Amygdala (tissue), 56 donors: ENCODE data around the gene RFX8.
A peak's percentile ranks its signal among the peaks of the same experiment; 100 is the strongest.
"Not testable (repeated sequence)": the region's sequence is repeated elsewhere in the genome, so short reads cannot be mapped to it uniquely, and the experiment has no call there.

Experiments used
- DNase-seq, 56 donors: peaks; one replicate each; lab custom pipeline; 2025; lab: John Stamatoyannopoulos, UW

Gene RFX8

GRCh38 chr2:101442667-101443061 lies 32.2 kb downstream of the RFX8 start:
- DNase-seq: no peak

DNA sequence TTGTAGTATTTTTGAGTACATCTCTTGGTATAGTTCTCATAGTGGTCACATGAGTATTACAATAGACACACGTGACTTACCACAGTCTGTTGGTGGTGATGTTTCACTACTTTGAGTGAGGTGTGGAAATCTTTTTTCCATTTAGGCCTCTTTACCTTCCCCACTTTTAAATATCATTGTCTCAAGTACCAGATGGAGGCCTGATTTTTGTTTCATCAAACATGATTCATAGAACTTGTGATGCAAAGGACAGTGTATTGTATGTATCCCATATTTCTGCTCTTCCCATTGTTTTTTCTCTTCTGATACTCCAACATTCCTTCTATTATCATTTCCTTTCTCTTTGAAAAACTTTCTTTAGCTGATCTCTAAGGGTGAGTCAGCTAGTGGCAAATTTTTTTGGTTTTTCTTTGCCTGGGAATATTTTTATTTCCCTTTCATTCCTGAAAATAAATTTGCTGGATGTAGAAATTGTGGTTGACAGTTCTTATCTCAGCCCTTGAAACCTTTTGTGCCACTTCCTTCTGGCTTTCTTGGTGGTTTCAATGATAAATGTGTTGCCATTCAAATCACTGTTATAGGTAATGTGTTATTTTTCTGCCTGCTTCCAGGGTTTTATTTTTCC lies 32.8 kb downstream of the RFX8 start:
- DNase-seq: no peak

GRCh38 chr2:101440127-101440738 lies 34.7 kb downstream of the RFX8 start:
- no peak for DNase-seq

- DNase-seq: no peak
Measured at GRCh38 chr2:101439716-101440115, 35.2 kb downstream of the RFX8 start.

GRCh38 chr2:101438555-101438954 lies 36.4 kb downstream of the RFX8 start:
- not testable (repeated sequence) for DNase-seq

DNA sequence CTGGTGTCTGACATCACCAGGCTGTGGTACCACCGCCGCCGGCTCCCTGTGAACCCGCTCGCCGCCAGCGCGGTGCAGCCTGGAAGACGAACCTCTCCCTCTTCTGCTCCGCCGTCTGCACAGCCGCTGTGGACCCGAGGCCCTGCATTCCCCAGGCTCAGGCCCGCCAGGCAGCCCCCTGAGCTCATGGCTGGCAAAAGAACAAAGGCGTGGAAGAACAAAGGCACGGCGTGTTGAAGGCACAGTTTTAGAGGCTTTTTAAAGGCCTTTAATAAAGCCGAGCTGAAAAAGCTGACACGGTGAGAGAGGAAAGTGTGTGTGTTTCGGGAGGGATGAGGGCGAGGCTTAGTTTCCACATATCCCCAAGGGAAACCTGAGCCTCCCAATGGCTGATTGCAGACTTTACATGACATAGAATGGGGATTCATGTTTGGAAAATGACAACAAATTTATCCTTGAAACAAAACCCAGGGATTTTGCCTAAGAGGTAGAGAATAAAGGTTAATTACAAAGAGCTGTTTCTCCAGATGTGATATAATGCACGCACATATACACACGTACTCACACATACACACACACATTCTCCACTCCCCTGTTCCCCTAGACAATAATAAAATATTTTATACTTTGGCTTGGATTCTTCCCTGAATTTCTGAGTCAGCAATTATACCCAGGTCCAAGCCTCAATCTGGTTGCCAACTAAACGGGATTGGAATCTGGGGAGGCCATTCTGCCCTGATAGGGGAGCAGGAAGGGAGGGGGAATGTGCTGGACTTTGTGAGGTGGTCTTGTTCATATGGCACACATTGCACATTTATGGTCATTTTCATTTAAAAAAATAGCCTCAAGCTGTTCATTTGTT lies 39.7 kb downstream of the RFX8 start:
- DNase-seq: peak in 5 of 56 donors; percentile 3 to 10 (median 4)

GRCh38 chr2:101433465-101433864 lies 41.4 kb downstream of the RFX8 start:
- DNase-seq: no peak

DNA sequence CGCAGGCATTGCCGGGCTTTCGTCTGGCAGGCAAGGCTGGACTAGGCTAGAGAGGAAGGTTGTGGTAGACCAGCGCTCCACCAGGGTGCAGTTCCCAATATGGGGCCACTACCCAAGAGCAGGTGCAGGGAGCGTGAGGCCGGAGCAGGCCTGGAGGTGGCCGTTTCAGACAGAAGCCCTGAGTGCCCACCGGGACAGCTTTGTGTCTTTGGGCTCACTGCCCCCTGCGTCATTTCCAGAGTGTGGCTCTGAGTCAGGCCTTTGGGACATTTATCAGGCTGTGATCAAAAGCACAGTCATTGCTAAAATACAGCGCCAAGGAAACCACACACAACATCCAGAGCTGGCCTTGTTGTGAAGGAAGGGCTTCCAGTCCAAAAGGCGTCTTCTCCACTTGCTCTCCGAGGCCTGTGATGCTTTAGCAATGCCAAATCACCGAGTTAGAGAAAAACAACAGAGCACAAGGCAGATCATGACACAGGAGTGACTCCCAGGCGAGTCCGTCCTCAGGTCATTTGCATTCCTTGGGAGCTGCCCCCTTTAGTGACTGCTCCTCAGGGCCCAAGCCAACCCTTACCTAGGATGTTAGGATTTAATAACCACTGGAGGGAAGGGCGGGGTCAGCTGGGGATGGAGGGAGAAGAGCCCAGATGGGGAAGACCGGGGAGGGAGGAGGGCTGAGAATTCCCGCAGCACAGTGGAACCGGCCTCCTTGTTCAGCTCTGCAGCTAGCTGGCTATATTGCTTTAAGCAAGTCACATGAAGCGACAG lies 42.3 kb downstream of the RFX8 start:
- no peak for DNase-seq

DNA sequence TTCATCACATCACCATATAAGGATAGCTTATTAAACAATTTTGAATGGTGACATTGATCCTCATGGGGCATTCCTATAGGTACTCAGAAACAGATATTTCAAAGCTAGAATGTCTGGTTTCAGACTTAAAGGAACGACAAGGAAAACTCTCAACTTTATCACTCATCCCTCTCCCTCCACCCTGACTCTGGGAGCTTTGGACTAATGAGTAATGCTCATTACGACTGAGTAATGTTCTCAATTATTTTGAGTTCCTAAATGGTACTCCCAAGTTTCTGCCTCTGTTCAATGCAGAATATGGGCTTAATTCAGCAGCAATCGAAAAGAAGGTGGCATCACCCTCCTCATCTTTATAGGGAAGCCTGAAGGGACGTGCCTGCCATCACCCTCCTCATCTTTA lies 43.4 kb downstream of the RFX8 start:
- no peak for DNase-seq

DNA sequence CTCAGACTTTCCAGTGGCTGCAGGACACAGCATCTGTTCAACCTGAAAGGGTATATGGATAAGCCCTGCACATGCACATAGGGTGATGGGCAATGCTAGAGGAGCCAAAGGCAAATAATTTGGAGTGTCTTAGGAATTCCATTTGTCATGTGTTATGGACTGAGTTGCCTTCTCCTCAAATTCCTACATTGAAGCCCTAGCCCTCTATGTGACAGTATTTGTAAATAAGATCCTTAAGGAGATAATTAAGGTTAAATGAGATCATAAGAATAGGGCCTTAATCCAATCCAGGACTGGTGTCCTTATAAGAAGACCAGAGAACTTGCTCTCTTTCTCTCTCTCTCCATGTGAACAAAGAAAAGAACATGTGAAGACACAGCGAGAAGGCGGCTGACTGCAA lies 44.8 kb downstream of the RFX8 start:
- DNase-seq: no peak

- DNase-seq: no peak
Measured at GRCh38 chr2:101429453-101429852, 45.5 kb downstream of the RFX8 start.

DNA sequence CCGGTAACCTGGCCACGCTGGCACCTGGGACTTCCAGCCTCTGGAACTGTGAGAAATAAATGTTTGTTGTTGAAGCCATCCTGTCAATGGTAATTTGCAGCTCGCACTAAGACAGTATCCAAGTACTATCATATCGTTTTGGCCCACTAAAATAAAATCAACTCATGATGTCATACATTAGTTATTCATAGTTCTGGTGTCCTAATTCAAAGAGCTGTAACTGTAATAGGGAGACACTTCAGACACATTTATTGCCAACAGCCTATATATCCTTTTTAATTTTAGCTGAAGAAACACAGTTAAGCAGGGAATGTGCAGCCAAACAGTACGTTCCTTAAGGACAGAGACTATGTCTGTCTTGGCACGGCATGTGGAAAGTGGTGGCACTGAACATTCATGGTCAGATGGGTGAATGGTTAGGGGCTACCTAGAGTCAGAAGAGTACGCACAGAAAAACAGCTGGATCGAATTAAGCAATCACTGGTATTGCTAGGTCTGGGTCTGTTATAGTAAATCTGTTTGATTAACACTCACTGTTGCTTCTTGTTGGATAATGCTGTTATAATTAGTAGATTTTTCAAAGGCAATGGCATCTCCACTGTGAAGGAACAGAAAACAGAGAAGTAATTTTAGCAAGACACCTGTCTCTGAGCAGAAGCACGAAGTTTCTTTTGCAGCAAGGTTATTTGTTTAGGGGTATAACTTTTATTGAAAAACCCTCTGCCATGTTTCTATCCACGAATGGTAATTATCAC lies 46.3 kb downstream of the RFX8 start:
- DNase-seq: no peak

DNA sequence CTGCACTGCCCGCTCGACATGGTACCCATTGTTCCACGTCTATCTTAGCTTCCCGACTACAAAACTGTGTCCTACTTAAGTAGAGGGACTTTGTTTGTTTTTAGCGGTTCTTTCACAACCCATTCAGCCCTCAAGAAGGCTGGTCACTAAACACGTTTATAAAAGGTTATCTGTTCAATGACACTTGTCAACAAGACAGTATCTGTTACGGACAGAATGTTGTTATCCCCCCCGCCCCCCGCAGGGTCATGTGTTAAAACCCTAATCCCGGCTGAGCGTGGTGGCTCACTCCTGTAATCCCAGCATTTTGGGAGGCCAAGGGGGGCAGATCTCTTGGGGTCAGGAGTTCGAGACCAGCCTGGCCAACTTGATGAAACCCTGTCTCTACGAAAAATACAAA lies 47.2 kb downstream of the RFX8 start:
- no peak for DNase-seq

DNA sequence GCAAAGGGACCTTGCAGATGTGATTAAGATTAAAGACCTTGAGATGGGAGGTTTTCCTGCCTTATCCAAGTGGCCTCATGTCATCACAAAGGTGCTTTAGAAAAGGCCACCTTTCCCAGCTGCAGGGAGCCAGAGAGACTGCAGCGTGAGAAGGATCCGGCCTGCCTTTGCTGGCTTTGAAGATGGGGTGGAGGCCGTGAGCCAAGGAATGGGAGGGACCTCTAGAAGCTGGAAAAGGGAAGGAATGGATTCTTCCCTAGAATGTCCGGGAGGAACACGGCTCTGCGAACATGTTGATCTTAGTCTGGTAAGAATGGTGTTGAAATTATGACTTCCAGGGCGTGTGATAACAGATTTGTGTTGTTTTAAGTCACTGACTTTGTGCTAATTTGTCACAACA lies 47.7 kb downstream of the RFX8 start:
- DNase-seq: no peak

DNA sequence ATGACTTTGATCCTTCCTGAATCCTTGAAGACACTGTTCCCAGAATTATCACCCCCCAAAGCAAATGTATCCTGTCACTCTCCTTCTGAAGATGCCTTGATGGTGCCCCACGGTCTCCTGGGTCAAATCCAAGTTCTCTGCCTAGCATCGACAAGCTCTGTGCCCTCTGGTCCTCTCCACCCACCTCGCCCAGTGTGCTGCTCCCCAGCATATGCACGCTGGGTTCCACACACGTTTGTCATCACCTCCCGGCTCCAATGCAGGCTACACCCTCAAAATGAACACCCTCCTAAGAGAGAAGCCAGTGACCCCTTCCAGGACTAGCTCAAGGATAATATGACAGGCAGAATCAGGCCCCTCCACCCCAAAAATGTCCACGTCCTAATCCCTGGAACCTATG lies 48.1 kb downstream of the RFX8 start:
- no peak for DNase-seq

- no peak for DNase-seq
Measured at GRCh38 chr2:101420623-101421022, 54.3 kb downstream of the RFX8 start.

GRCh38 chr2:101419096-101419663 lies 55.7 kb downstream of the RFX8 start:
- DNase-seq: peak in 12 of 56 donors; percentile 3 to 56 (median 8)

DNA sequence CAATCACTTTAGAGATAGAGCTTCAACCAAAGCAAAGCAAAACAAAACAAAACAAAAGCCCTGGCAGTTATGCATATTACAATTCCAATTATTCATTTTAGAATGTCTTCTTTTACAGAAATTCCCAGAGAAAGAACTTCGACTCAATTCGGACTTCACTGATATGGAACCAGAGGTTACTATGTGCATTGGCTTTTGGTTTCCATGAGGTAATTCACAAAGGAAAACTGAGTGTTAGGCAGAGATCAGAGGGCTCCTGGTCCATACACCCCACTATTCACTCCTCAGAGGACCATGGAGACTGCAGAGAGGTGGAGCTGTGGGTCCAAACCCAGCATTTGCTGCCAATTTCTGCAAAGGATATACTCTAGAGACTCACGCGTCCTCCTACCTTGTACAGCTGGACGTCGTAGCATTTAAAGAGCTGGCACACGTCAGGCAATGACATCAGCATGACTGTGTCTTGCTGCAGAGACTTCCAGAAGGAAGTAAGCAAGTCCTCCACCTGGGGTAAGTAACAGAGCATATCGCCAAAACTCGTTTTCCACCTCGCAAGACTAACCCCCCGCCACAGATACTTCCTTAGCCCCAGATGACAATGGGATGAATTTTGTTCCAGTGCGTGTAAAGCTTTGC lies 56.3 kb downstream of the RFX8 start:
- no peak for DNase-seq

GRCh38 chr2:101416609-101417008 lies 58.3 kb downstream of the RFX8 start:
- DNase-seq: no peak
